IMR-90 (cell line): ENCODE measurements around the gene MED22.
"Not testable (repeated sequence)": the region's sequence is repeated elsewhere in the genome, so short reads cannot be mapped to it uniquely, and the experiment has no call there.

Source experiments
- CEBPB ChIP-seq: IDR thresholded peaks from 2 replicates; pipeline ENCODE4 v1.6.1; 2012; ENCODE audit warnings: low read depth, low read length, improper control_type of control experiment
- CTCF ChIP-seq: conservative IDR thresholded peaks from 2 replicates; pipeline ENCODE4 v1.5.1; 2012; ENCODE audit warnings: mild to moderate bottlenecking, low read depth, low read length, improper control_type of control experiment
- MXI1 ChIP-seq: IDR thresholded peaks from 2 replicates; pipeline ENCODE4 v1.6.1; 2012; ENCODE audit warnings: low read depth, mild to moderate bottlenecking, low read length, moderate library complexity, borderline replicate concordance
- RAD21 ChIP-seq: IDR thresholded peaks from 2 replicates; pipeline ENCODE4 v1.6.1; 2012; ENCODE audit warnings: low read length, improper control_type of control experiment

GRCh38 chr9:133334888-133335287, 13.0 kb downstream of the MED22 start:
- not testable (repeated sequence) for TF ChIP-seq CTCF, RAD21, CEBPB, MXI1
